Nephron progenitor cell (in vitro differentiated cells): ENCODE results near the gene ECEL1.
"Not testable (repeated sequence)": the region's sequence is repeated elsewhere in the genome, so short reads cannot be mapped to it uniquely, and the experiment has no call there.

Experiments used
- DNase-seq: peaks from one replicate; pipeline ENCODE4 v3.0.0; 2021
- H3K27ac Mint-ChIP-seq: 2 replicates; pipeline ENCODE4 v1.8.0; 2021; ENCODE audit warnings: mild to moderate bottlenecking, moderate library complexity, mixed read lengths
- H3K27me3 Mint-ChIP-seq: 2 replicates; pipeline ENCODE4 v1.8.0; 2021; ENCODE audit warnings: mild to moderate bottlenecking, low read depth, mixed read lengths; ENCODE audit not compliant: poor library complexity
- H3K36me3 Mint-ChIP-seq: 2 replicates; pipeline ENCODE4 v1.8.0; 2021; ENCODE audit warnings: low read depth, mixed read lengths
- H3K4me1 Mint-ChIP-seq: 2 replicates; pipeline ENCODE4 v1.8.0; 2021; ENCODE audit warnings: mixed read lengths
- H3K4me3 Mint-ChIP-seq: 2 replicates; pipeline ENCODE4 v1.8.0; 2021; ENCODE audit warnings: mild to moderate bottlenecking, moderate library complexity, mixed read lengths
- H3K9me3 Mint-ChIP-seq: 2 replicates; pipeline ENCODE4 v1.8.0; 2021; ENCODE audit warnings: mild to moderate bottlenecking, moderate library complexity, mixed read lengths
- TF ChIP-seq, protein P1 (sequence below): fragments of 200-600 bp; sonication (generic); IDR thresholded peaks from 2 replicates; pipeline ENCODE4 v1.5.0; 2021; ENCODE audit warnings: antibody characterized with exemption

Gene ECEL1

DNA sequence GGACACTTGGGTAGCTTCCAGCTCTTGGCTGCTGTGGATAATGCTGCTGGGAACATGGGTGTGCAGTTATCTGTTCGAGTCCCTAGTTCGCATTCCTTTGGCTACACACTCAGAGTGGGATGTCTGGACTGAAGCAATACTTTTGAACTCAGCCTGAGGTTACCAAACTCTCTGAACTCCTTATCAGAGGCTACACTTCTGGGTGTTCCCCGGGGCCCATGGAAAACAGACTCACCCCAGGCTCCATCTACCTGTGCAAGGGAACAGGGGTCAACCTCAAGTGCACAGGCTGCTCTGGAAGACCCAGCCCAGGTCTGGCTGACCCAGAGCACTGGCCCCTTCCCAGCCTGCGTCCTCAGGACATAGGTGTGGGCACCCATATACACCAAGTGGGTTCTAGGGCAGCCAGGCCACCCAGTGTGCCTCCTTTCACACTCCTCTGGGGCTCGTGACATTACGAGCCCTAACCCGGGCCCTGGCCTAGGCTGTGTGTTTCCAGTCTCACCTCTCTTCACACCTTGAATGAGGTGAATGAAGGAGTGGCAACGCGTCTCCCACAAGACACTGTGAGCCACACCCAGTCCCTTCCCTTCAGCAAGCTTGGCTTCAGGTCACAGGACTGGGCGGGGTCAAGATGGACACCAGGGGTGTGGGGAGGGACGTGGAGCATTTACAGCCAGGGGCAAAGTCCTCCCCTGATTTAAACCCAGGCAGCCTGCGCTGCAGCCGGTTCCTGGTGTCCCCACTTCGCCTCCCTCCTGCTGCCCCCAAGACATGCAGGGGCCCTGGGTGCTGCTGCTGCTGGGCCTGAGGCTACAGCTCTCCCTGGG lies 32.0 kb downstream of the ECEL1 start, which contains the start of gene ALPI:
ALPI (plus strand) TSS at position 728 of the 830 bp plus-strand sequence; CDS start at position 775, 47 bp downstream.
- DNase-seq: no peak
- H3K4me1 Mint-ChIP-seq: peaks cover 14% of the 10 kb centered on the region
- no peak within 1 kb of the TSS for H3K27ac Mint-ChIP-seq
- H3K36me3 Mint-ChIP-seq: no peaks in the 10 kb centered on the region
- no peaks in the 10 kb centered on the region for H3K9me3 Mint-ChIP-seq
- peaks cover 19% of the 10 kb centered on the region for H3K27me3 Mint-ChIP-seq
- TF ChIP-seq, protein P1, sequence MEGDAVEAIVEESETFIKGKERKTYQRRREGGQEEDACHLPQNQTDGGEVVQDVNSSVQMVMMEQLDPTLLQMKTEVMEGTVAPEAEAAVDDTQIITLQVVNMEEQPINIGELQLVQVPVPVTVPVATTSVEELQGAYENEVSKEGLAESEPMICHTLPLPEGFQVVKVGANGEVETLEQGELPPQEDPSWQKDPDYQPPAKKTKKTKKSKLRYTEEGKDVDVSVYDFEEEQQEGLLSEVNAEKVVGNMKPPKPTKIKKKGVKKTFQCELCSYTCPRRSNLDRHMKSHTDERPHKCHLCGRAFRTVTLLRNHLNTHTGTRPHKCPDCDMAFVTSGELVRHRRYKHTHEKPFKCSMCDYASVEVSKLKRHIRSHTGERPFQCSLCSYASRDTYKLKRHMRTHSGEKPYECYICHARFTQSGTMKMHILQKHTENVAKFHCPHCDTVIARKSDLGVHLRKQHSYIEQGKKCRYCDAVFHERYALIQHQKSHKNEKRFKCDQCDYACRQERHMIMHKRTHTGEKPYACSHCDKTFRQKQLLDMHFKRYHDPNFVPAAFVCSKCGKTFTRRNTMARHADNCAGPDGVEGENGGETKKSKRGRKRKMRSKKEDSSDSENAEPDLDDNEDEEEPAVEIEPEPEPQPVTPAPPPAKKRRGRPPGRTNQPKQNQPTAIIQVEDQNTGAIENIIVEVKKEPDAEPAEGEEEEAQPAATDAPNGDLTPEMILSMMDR: no peak
- H3K4me3 Mint-ChIP-seq: no peak within 1 kb of the TSS

DNA sequence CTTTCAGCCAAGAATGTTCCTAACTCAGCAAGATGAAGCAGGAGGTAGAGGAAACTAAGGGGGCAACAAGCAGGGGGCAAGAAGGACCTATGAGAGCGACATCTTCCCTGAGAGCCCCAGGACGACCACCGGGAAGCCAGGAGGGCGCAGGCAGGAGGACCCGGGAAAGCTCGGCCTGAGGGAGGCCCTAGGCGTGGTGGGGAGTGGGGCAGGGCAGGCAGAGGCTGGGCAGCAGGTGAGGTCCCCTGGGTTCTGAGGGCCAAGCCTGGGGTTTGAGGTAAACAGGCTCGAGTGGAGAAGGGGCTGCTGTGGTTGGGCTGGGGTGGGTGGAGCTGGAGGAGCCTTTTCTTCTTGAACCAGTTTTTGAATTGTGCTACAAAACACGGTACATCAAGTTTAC lies 33.0 kb downstream of the ECEL1 start:
- no peak for DNase-seq

DNA sequence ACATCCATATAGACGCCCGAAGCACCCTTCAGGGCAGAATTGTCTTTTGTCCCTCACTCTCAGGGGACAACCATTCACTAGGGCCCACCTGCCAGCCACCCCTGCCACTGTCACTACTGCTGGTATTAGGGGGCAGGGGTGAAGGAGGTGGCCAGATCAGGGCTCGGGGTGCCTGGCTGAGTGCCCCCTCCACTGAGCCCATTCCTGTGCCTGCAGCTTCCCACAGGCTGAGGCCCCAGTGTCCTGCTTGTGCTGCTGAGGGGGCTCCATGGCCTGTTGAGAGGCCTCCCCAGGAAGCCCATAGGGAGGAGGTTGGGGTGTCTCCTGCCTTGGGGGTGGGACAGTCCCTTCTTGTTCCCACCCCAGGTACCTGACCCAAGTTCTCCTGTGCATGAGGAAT lies 36.0 kb downstream of the ECEL1 start:
- peaks cover 18% of the 10 kb centered on the region for H3K27me3 Mint-ChIP-seq
- not testable (repeated sequence) for DNase-seq, H3K27ac Mint-ChIP-seq

More for the DNA sequence above, 33.0 kb downstream of the ECEL1 start:
- peaks cover 14% of the 10 kb centered on the region for H3K4me1 Mint-ChIP-seq
- H3K27me3 Mint-ChIP-seq: peaks cover 21% of the 10 kb centered on the region
- H3K4me3 Mint-ChIP-seq: no peak overlapping the region
- H3K36me3 Mint-ChIP-seq: no peaks in the 10 kb centered on the region
- H3K27ac Mint-ChIP-seq: no peak overlapping the region
- no peaks in the 10 kb centered on the region for H3K9me3 Mint-ChIP-seq
- TF ChIP-seq, protein P1: no peak

DNA sequence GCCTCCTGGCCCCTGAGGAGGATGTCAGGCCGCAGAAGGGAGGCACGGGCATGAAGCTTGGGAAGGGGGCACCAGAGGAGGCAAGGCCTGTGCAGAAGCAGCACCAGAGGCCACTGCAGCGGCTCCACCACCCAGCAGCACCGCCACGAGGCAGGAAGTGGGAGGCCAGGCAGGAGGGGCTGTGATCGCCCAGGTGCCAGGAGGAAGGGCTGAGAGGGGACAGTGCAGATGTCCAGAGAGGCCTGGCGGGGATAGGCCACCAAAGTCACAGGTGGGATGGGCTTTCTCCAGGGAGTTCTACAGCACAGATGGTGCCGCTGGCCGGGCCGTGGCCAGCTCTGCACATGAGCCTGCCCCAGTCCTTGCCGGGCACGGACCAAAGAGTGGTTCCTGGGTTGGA lies 37.7 kb downstream of the ECEL1 start:
- TF ChIP-seq, protein P1: no peak
- DNase-seq: no peak
- peaks cover 33% of the 10 kb centered on the region for H3K4me1 Mint-ChIP-seq
- no peak overlapping the region for H3K4me3 Mint-ChIP-seq
- H3K27me3 Mint-ChIP-seq: peaks cover 16% of the 10 kb centered on the region
- no peaks in the 10 kb centered on the region for H3K9me3 Mint-ChIP-seq
- H3K36me3 Mint-ChIP-seq: no peaks in the 10 kb centered on the region
- H3K27ac Mint-ChIP-seq: no peak overlapping the region

More for the DNA sequence above, 36.0 kb downstream of the ECEL1 start:
- H3K36me3 Mint-ChIP-seq, H3K4me3 Mint-ChIP-seq, H3K9me3 Mint-ChIP-seq: not testable (repeated sequence)
- H3K4me1 Mint-ChIP-seq: peaks cover 32% of the 10 kb centered on the region

DNA sequence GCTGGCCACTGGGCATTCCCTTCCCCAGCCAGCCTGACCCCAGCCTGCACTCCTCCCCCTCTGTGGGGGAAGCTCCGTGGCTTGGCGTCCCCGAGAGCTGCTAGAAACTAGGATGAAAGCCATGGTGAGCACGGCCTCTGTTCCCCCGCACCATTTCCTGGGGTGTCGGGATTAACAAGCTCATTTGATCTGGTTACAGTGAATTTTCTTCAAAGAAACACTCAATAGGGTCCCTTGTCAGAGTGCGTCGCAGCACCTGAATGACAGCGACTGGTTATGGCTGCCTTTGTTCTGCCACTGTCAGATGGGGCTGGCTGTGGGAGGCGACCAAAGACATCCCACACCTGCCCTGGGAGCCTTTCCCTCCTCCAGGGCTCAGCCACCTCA lies 39.3 kb downstream of the ECEL1 start:
- Mint-ChIP-seq H3K9me3 (no peaks in the 10 kb centered on the region), H3K36me3 (no peaks in the 10 kb centered on the region), H3K27ac (no peak overlapping the region), H3K4me1 (peaks cover 35% of the 10 kb centered on the region), H3K4me3 (no peak overlapping the region), H3K27me3 (peaks cover 21% of the 10 kb centered on the region)
- no peak for DNase-seq
- TF ChIP-seq, protein P1: no peak

DNA sequence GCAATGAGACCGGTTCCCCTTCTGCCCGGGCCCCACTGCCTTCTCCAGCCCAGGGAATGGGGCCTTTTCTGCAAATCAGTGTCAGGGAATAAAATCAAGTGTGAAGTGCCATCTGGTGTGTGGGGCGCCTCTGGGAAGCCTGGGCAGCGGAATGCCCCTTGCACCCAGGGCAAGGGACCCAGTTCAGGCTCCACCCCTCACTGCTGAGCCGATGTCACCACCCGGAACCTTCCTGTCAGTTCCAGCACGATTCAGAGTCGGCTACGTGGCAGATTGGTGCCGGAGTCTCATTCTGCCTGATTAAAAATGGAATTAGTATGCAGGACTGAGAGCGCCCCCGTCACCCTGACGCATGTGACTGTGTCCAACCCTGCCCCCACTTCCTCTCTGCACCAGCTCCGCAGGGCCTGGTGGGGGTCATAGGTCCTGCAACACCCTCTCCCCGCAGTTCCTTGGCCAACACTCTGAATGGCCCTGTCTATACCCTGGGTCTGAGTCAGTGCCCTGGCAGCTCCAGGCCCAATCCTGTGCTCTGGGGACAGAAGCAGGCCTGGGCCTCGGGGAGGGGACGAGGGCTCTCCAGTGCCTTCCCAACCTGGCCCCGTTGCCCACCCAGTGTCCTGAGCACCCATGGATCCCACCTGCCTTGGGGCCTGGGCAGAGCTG lies 39.9 kb downstream of the ECEL1 start:
- H3K9me3 Mint-ChIP-seq: no peaks in the 10 kb centered on the region
- no peaks in the 10 kb centered on the region for H3K36me3 Mint-ChIP-seq
- DNase-seq: no peak
- TF ChIP-seq, protein P1: no peak
- H3K4me3 Mint-ChIP-seq: no peak overlapping the region
- H3K27me3 Mint-ChIP-seq: peaks cover 21% of the 10 kb centered on the region
- peaks cover 30% of the 10 kb centered on the region for H3K4me1 Mint-ChIP-seq
- H3K27ac Mint-ChIP-seq: no peak overlapping the region
